ENCODE measurements around the gene RAE1. TPM values are rescaled to one million over a fixed set of nuclear protein-coding genes. Genes with fewer than 3 reads are reported as not detected.

Gene RAE1
- total RNA-seq, 2 donors from 2014 or later, result 4.9 to 9.9 TPM

DNA sequence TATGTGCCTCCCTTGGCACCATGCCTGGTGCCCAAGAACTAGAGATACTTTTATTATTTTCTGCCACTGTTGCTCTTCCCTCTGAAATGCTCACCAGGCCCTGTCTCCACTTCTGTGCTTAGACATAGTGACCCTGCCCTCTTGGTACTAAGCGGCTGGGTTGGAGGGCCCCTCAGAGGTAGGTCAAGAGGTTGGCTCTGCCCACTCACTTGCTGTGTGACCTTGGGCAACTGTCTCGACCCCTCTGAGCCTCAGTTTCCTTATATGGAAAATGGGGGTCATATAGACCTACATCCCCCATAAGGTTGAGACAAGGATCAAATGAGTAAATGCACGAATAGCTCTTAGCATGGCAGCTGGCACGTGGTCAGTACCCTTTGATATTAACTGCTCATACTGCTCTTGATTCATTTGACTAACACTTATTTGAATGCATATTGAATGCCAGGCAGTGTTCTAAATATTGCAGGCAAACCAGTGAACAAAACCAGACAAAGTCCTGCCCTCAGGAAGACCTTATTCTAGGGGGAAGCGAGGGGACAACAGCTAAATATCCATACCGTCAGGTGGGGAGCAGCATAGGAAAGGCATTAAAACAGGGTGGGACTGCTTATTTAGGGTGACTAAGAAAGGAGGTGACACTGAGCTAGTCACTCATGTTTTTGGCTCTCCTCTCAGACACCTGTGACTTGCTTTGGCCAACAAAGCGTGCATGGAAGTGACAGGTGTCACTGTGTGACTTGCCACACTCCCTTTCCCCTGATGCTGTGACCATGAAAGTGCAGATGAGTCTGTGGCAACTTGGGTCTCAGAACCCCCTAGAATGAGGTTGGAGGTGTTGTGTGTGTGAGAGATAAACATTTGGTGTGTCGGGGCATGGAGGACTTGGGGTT, 35.7 kb upstream of the RAE1 start:
- H3K4me1 ChIP-seq, result no peaks in the 10 kb centered on the region
- ATAC-seq (no peak), DNase-seq (no peak)
- H3K9me3 ChIP-seq, result no peaks in the 10 kb centered on the region
- no peak overlapping the region for H3K4me3 ChIP-seq
- 67 to 69% methylated on average over 8 of the region's 8 CpGs for WGBS, 2 donors
- no peaks in the 10 kb centered on the region for H3K36me3 ChIP-seq (replicated peaks in 1 of 2; ENCODE audit: insufficient read depth in 1 of 2, low read depth in 2 of 2)
- H3K27ac ChIP-seq, result no peak overlapping the region
- H3K27me3 ChIP-seq, result no peaks in the 10 kb centered on the region
- TF ChIP-seq, protein P1, sequence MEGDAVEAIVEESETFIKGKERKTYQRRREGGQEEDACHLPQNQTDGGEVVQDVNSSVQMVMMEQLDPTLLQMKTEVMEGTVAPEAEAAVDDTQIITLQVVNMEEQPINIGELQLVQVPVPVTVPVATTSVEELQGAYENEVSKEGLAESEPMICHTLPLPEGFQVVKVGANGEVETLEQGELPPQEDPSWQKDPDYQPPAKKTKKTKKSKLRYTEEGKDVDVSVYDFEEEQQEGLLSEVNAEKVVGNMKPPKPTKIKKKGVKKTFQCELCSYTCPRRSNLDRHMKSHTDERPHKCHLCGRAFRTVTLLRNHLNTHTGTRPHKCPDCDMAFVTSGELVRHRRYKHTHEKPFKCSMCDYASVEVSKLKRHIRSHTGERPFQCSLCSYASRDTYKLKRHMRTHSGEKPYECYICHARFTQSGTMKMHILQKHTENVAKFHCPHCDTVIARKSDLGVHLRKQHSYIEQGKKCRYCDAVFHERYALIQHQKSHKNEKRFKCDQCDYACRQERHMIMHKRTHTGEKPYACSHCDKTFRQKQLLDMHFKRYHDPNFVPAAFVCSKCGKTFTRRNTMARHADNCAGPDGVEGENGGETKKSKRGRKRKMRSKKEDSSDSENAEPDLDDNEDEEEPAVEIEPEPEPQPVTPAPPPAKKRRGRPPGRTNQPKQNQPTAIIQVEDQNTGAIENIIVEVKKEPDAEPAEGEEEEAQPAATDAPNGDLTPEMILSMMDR (IDR thresholded peaks at IDR 0.05), result no peak
- no peak for TF ChIP-seq POLR2A (IDR thresholded peaks at IDR 0.05)
- intact Hi-C loops (cut with DNase I), result no loop called here

DNA sequence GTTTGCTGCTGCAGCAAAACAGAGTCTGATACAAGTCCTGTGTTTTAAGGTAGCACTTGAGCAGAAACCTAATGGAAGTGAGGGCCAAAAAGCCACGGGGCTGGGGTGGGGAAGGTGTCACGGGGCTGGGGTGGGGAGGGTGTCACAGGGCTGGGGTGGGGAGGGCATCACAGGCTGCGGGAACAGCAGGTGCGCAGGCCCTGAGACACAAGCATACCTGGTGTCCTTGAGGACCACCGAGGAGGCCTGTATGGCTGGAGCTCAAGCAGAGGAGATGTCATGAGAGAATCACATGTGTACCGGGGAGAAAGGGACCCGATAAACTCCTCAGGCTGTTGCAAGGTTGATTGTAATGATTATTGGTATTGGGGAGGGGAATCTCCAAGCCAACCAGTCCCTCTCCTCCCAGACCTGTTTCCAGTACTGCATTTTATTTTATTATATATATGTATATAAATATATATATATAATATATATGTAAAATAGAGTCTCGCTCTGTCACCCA, 35.0 kb upstream of the RAE1 start:
- ATAC-seq (no peak), DNase-seq (no peak)
- TF ChIP-seq, protein P1 (IDR thresholded peaks at IDR 0.05), result no peak
- Histone ChIP-seq H3K27ac (no peak overlapping the region), H3K4me3 (no peak overlapping the region), H3K36me3 (replicated peaks in 1 of 2; ENCODE audit: insufficient read depth in 1 of 2, low read depth in 2 of 2) (no peaks in the 10 kb centered on the region), H3K27me3 (no peaks in the 10 kb centered on the region), H3K9me3 (no peaks in the 10 kb centered on the region), H3K4me1 (no peaks in the 10 kb centered on the region)
- intact Hi-C loops (cut with DNase I), result no loop called here
- WGBS, 2 donors, result 64 to 67% methylated on average over 8 of the region's 8 CpGs

DNA sequence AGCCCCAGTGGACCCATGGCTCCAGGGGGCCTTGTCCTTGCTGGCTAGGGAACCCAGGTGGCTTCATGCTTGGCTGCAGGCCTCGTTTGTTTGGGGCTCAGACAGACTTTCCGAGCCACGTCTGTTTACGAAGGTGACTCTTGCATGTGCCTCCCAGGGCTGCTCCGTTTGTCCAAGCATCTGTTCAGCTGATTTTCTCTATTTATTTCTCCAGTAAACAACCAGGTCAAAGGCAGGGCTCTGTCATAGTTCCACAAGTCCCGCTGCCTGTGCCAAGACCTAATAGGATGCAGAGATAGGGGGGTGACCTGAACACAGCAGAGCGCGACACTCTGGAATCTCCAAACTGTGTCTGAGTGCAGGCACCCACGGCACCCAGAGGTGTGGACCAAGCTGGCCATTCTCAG, 34.3 kb upstream of the RAE1 start:
- H3K27ac ChIP-seq, result no peak overlapping the region
- WGBS, 2 donors, result 73 to 75% methylated on average over 3 to 9 of the region's 9 CpGs
- no peak overlapping the region for H3K4me3 ChIP-seq
- H3K4me1 ChIP-seq, result no peaks in the 10 kb centered on the region
- TF ChIP-seq, protein P1 (IDR thresholded peaks at IDR 0.05), result no peak
- TF ChIP-seq POLR2A (IDR thresholded peaks at IDR 0.05), result no peak
- no peak for ATAC-seq
- H3K9me3 ChIP-seq, result no peaks in the 10 kb centered on the region
- intact Hi-C loops (cut with DNase I), result no loop called here
- H3K36me3 ChIP-seq (replicated peaks in 1 of 2; ENCODE audit: insufficient read depth in 1 of 2, low read depth in 2 of 2), result no peaks in the 10 kb centered on the region
- DNase-seq, result no peak
- no peaks in the 10 kb centered on the region for H3K27me3 ChIP-seq

DNA sequence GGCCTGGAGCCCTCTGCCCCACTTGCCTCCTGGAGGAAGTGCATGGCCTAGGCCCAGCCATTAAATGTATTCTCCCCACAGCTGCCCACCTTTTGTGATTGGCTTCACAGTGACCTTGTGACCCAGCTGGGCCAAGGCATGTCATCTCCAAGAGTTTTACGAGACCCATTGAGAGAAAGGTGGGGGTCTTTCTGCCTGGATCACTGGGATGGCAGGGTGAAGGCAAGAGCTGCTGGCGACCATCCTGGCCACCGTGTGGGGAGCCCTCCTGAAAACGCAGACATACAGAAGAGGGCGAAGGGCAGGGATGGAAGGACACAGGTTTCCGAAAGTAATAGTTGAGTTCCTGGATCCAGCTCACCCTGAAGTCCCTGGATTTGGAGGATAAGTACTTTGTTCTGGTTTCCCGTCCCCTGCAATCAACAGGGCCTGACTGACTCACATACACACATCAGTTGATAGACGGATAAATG, 33.7 kb upstream of the RAE1 start:
- H3K4me3 ChIP-seq, result no peak overlapping the region
- TF ChIP-seq POLR2A (IDR thresholded peaks at IDR 0.05), result no peak
- TF ChIP-seq, protein P1 (IDR thresholded peaks at IDR 0.05), result no peak
- no peak for ATAC-seq
- H3K9me3 ChIP-seq, result no peaks in the 10 kb centered on the region
- H3K4me1 ChIP-seq, result no peaks in the 10 kb centered on the region
- intact Hi-C loops (cut with DNase I), result no loop called here
- WGBS, 2 donors, result 83 to 92% methylated on average over 8 of the region's 8 CpGs
- H3K36me3 ChIP-seq (replicated peaks in 1 of 2; ENCODE audit: insufficient read depth in 1 of 2, low read depth in 2 of 2), result no peaks in the 10 kb centered on the region
- H3K27me3 ChIP-seq, result no peaks in the 10 kb centered on the region
- DNase-seq, result no peak
- no peak overlapping the region for H3K27ac ChIP-seq
